DOHH2 (cell line): Measurements from ENCODE around the gene SUGCT.

ENCODE experiments used
- H3F3A ChIP-seq: fragments of 200-600 bp; sonication (generic), shearing (Covaris generic); 2 replicates; pipeline ENCODE4 v1.6.0; 2016; ENCODE audit warnings: antibody characterized with exemption, mild to moderate bottlenecking; ENCODE audit not compliant: control insufficient read depth, insufficient read depth
- H3K27ac ChIP-seq: fragments of 200-600 bp; sonication (generic); 2 replicates; pipeline ENCODE4 v1.5.1; 2014; ENCODE audit warnings: low read depth, mild to moderate bottlenecking, low read length, moderate library complexity
- H3K27me3 ChIP-seq: fragments of 200-600 bp; sonication (generic); 2 replicates; pipeline ENCODE4 v1.6.1; 2014; ENCODE audit warnings: mild to moderate bottlenecking, low read length, mixed read lengths; ENCODE audit not compliant: control insufficient read depth
- H3K36me3 ChIP-seq: fragments of 200-600 bp; sonication (generic); 2 replicates; pipeline ENCODE4 v1.6.1; 2014; ENCODE audit warnings: mild to moderate bottlenecking, low read length, moderate library complexity, mixed read lengths; ENCODE audit not compliant: control insufficient read depth
- H3K4me1 ChIP-seq: fragments of 200-600 bp; sonication (generic); 2 replicates; pipeline ENCODE4 v1.6.1; 2014; ENCODE audit warnings: mild to moderate bottlenecking, low read length, mixed read lengths; ENCODE audit not compliant: control insufficient read depth
- H3K4me2 ChIP-seq: fragments of 200-600 bp; sonication (generic); 2 replicates; pipeline ENCODE4 v1.6.0; 2014; ENCODE audit warnings: mild to moderate bottlenecking, low read length, moderate library complexity
- H3K4me3 ChIP-seq: fragments of 200-600 bp; sonication (generic); 2 replicates; pipeline ENCODE4 v1.5.1; 2014; ENCODE audit warnings: mild to moderate bottlenecking, low read length, mixed read lengths
- H3K79me2 ChIP-seq: fragments of 200-600 bp; sonication (generic); 2 replicates; pipeline ENCODE4 v1.6.1; 2014; ENCODE audit warnings: mild to moderate bottlenecking, low read length, mixed read lengths; ENCODE audit not compliant: control insufficient read depth
- H3K9me2 ChIP-seq: fragments of 200-600 bp; sonication (generic); replicated peaks from 2 replicates; pipeline ENCODE4 v1.6.1; 2014; ENCODE audit warnings: mild to moderate bottlenecking, low read length, mixed read lengths; ENCODE audit not compliant: control insufficient read depth
- H3K9me3 ChIP-seq: fragments of 200-600 bp; sonication (generic); 2 replicates; pipeline ENCODE4 v1.6.1; 2014; ENCODE audit warnings: antibody characterized with exemption, low read length, mixed read lengths; ENCODE audit not compliant: control insufficient read depth, insufficient read depth
- H4K20me1 ChIP-seq: fragments of 200-600 bp; sonication (generic); 2 replicates; pipeline ENCODE4 v1.6.0; 2014; ENCODE audit warnings: low read depth, mild to moderate bottlenecking, antibody characterized with exemption, low read length, moderate library complexity; ENCODE audit not compliant: control insufficient read depth, insufficient read depth
- CTCF ChIP-seq: fragments of 200-600 bp; sonication (generic); IDR thresholded peaks from one replicate; pipeline ENCODE4 v1.5.1; 2014; ENCODE audit warnings: antibody characterized with exemption, mild to moderate bottlenecking, low read depth, low read length; ENCODE audit not compliant: poor library complexity, severe bottlenecking
- EZH2phosphoT487 ChIP-seq: fragments of 200-600 bp; sonication (generic); IDR thresholded peaks from 2 replicates; pipeline ENCODE4 v1.6.1; 2017; ENCODE audit warnings: borderline replicate concordance, mild to moderate bottlenecking, antibody characterized with exemption, low read length, moderate library complexity, mixed read lengths

Gene SUGCT

GRCh38 chr7:40455485-40455884 lies 320.7 kb downstream of the SUGCT start:
- Histone ChIP-seq H3K27me3 (no peaks in the 10 kb centered on the region), H3K27ac (no peak overlapping the region), H3K4me1 (no peaks in the 10 kb centered on the region), H3K9me3 (no peaks in the 10 kb centered on the region), H3F3A (no peaks in the 10 kb centered on the region), H3K36me3 (no peaks in the 10 kb centered on the region), H3K4me2 (no peak overlapping the region), H4K20me1 (no peaks in the 10 kb centered on the region), H3K4me3 (no peak overlapping the region), H3K9me2 (no peaks in the 10 kb centered on the region), H3K79me2 (no peaks in the 10 kb centered on the region)
- TF ChIP-seq CTCF: no peak
- TF ChIP-seq EZH2phosphoT487: no peak

- no peak for TF ChIP-seq EZH2phosphoT487
- no peak for TF ChIP-seq CTCF
- Histone ChIP-seq H4K20me1 (no peaks in the 10 kb centered on the region), H3K79me2 (no peaks in the 10 kb centered on the region), H3K27ac (no peak overlapping the region), H3K9me2 (no peaks in the 10 kb centered on the region), H3F3A (no peaks in the 10 kb centered on the region), H3K27me3 (no peaks in the 10 kb centered on the region), H3K36me3 (no peaks in the 10 kb centered on the region), H3K9me3 (no peaks in the 10 kb centered on the region), H3K4me3 (no peak overlapping the region), H3K4me2 (no peak overlapping the region), H3K4me1 (no peaks in the 10 kb centered on the region)
Measured at GRCh38 chr7:40457776-40458480, 323.1 kb downstream of the SUGCT start.

- TF ChIP-seq CTCF: no peak
- TF ChIP-seq EZH2phosphoT487: no peak
- no peaks in the 10 kb centered on the region for H3K9me3 ChIP-seq
Measured at GRCh38 chr7:40463446-40463845, 328.6 kb downstream of the SUGCT start.

More at GRCh38 chr7:40463446-40463845, 328.6 kb downstream of the SUGCT start:
- Histone ChIP-seq H3F3A (no peaks in the 10 kb centered on the region), H3K27ac (no peak overlapping the region), H3K4me3 (no peak overlapping the region), H3K79me2 (no peaks in the 10 kb centered on the region), H3K9me2 (no peaks in the 10 kb centered on the region), H3K36me3 (no peaks in the 10 kb centered on the region), H4K20me1 (no peaks in the 10 kb centered on the region), H3K4me1 (no peaks in the 10 kb centered on the region), H3K4me2 (no peak overlapping the region), H3K27me3 (no peaks in the 10 kb centered on the region; the same call in 1 of the 2 replicates)
